ENCODE results near the gene PAPLN. TPM values are rescaled to one million over a fixed set of nuclear protein-coding genes. Genes with fewer than 3 reads are reported as not detected.

The PAPLN gene
- total and polyA plus RNA-seq, 8 donors = 1.1 to 18.3 (median 2.9) TPM

GRCh38 chr14:73237786-73238423 lies 599 bp downstream of the PAPLN start:
- FAIRE-seq (no peak), DNase-seq (no peak), ATAC-seq (peak; percentile 17 to 59 (median 42))
- Histone ChIP-seq H3K27ac (peak overlapping the region in 1 of 4 donors; percentile 46), H3K4me3 (peak overlapping the region; percentile 29 to 60 (median 34)), H3K36me3 (no peaks in the 10 kb centered on the region), H3K4me1 (peaks cover 0 to 10% (median 7%) of the 10 kb centered on the region in 3 donors), H3K27me3 (peaks cover 0 to 11% (median 0%) of the 10 kb centered on the region in 4 donors), H3K9me3 (no peaks in the 10 kb centered on the region)
- no peak for TF ChIP-seq CTCF (IDR thresholded peaks at IDR 0.05)
- 3 to 4% methylated on average over 64 to 73 of the region's 73 CpGs for WGBS, 2 donors
- intact Hi-C loops (cut with DNase I) = no loop called here

DNA sequence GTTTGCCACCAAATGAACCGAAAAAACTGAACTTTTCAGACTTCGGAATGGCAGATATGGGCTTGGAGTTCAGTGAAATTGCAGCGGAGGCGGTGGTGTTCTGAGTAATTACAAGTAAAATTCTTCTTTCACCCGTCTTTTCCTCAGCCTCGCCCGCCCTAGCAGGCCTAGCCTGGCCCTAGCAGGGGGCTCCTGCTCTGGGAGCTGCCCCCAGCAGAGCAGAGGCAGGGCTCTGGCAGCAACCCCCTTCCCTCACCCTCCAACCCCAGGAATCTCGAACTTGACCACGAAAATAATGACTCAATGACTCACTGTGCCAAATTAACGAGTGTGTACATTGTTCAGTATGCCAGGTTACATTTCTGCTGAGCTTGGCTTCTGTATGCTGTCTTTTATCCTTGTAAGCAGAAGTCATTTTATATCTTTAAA lies 1.1 kb downstream of the PAPLN start:
- FAIRE-seq (no peak), DNase-seq (no peak)

DNA sequence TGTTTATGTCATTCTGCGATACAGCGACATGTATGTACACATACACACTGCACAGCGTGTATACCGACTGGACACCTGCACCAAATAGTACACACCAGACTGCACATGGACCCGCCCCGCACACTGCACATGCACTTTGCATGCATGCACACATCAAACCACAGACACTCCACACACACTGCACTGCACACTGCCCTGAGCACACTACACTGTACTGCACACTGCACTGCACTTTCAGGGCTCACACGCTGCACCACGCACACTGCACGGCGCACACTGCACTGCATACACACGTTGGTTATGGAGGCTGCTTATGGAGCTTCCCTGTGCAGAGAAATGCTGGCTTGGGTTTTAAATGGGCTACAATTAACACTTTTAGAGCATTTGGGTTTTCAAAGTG lies 1.6 kb downstream of the PAPLN start:
- no peak for FAIRE-seq
- Histone ChIP-seq H3K27me3 (peaks cover 0 to 11% (median 0%) of the 10 kb centered on the region in 4 donors), H3K4me1 (peaks cover 0 to 10% (median 7%) of the 10 kb centered on the region in 3 donors), H3K4me3 (peak overlapping the region in 1 of 4 donors; percentile 24), H3K36me3 (no peaks in the 10 kb centered on the region), H3K27ac (no peak overlapping the region), H3K9me3 (no peaks in the 10 kb centered on the region)
- peak in 2 of 4 donors; percentile 9 to 13 for ATAC-seq
- no peak for DNase-seq
- TF ChIP-seq CTCF (IDR thresholded peaks at IDR 0.05) = no peak
- intact Hi-C loops (cut with DNase I) = no loop called here
- WGBS, 2 donors = 85 to 91% methylated on average over 11 of the region's 11 CpGs

More for the DNA sequence above, 1.1 kb downstream of the PAPLN start:
- Histone ChIP-seq H3K4me1 (peaks cover 0 to 10% (median 7%) of the 10 kb centered on the region in 3 donors), H3K36me3 (no peaks in the 10 kb centered on the region), H3K27ac (peak overlapping the region in 1 of 4 donors; percentile 46), H3K27me3 (peaks cover 0 to 11% (median 0%) of the 10 kb centered on the region in 4 donors), H3K4me3 (peak overlapping the region in 3 of 4 donors; percentile 29 to 60 (median 39)), H3K9me3 (no peaks in the 10 kb centered on the region)
- no peak for TF ChIP-seq CTCF (IDR thresholded peaks at IDR 0.05)
- WGBS, 2 donors = 42 to 44% methylated on average over 10 of the region's 10 CpGs
- intact Hi-C loops (cut with DNase I) = no loop called here
- ATAC-seq = peak; percentile 23 to 52 (median 40)

- intact Hi-C loops (cut with DNase I) = no loop called here
- 11 to 13% methylated on average over 41 to 48 of the region's 48 CpGs for WGBS, 2 donors
- peak; percentile 31 to 48 (median 40) for ATAC-seq
- DNase-seq = no peak
- Histone ChIP-seq H3K27me3 (peaks cover 0 to 11% (median 0%) of the 10 kb centered on the region in 4 donors), H3K9me3 (no peaks in the 10 kb centered on the region), H3K4me1 (peaks cover 0 to 10% (median 7%) of the 10 kb centered on the region in 3 donors), H3K36me3 (no peaks in the 10 kb centered on the region), H3K27ac (no peak overlapping the region), H3K4me3 (peak overlapping the region in 3 of 4 donors; percentile 18 to 36 (median 24))
- no peak for FAIRE-seq
- no peak for TF ChIP-seq CTCF (IDR thresholded peaks at IDR 0.05)
Measured at GRCh38 chr14:73239393-73240241, 2.3 kb downstream of the PAPLN start.

Data from pancreas (tissue), 10 donors.